H4 (cell line): ENCODE measurements around the gene COG1. TPM values are rescaled to one million over a fixed set of nuclear protein-coding genes. Genes with fewer than 3 reads are reported as not detected.

Source experiments
- DNase-seq: peaks from one replicate; pipeline ENCODE4 v3.0.0-alpha.2; 2015; ENCODE audit warnings: low spot score
- total RNA-seq: library from RNA; depleted of rRNA; stranded (reverse); fragments of >200 nt; shearing (Covaris generic); gene quantifications from 2 replicates; pipeline ENCODE4 v1.2.3, GENCODE V29; 2014

COG1 gene
- total RNA-seq, 1 experiment from 2014 or later: 18.8 TPM

- DNase-seq: no peak
Measured at GRCh38 chr17:73199751-73200317, 7.0 kb downstream of the COG1 start.

- no peak for DNase-seq
Measured at GRCh38 chr17:73200476-73200875, 7.6 kb downstream of the COG1 start.

DNA sequence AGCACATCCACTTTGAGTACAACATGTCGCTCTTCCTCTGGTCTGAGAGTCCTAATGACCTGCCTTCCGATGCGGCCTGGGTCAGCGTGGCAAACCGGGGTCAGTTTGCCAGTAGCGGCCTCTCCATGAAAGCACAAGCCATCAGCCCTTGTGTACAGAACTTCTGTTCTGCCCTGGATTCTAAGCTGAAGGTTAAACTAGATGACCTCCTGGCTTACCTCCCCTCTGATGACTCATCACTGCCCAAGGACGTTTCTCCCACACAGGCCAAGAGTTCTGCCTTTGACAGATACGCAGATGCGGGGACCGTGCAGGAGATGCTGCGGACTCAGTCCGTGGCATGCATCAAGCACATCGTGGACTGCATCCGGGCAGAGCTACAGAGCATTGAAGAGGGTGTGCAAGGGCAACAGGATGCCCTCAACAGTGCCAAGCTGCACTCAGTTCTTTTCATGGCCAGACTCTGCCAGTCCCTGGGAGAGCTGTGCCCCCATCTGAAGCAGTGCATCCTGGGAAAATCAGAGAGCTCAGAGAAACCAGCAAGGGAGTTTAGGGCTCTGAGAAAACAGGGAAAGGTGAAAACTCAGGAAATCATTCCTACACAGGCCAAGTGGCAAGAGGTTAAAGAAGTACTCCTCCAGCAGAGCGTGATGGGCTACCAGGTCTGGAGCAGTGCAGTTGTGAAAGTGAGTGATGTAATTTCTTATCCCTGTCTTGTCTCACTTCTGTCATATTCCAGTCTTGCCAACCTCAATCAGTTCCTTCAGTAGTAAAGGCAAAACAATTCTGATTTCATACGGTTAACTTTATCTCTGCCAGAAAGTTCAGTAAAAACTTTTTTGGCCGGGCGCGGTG is 8.6 kb downstream of the COG1 start:
- DNase-seq: no peak

DNA sequence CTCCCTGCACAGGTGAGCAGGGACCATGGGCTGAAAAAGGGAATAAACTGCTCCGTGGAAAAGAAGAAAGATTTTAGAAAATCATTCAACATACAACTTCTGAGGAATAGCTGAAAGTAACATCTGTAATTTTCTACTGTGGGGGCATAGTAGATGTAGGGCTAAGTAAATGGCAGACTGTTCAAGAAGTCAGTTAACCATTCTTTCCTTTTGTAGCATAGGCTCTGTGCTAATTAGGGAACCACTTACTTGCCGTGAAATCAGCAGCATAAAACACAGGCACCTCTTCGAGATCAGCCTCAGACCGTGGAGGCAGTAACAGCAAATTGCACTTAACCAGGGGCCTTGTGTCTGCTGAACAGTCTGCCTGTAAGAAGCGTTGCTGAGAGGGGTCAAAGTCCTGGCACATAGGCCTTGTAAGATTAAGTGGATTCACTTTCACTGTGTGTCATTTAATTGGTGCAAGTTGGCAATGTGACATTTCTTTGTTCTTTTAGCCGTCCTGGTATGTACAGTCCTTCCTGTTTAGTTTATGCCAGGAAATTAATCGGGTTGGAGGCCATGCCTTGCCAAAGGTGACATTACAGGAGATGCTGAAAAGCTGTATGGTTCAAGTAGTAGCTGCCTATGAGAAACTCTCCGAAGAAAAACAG is 10.4 kb downstream of the COG1 start:
- DNase-seq: peak; percentile 67

- no peak for DNase-seq
Measured at GRCh38 chr17:73203788-73204479, 11.1 kb downstream of the COG1 start.

DNA sequence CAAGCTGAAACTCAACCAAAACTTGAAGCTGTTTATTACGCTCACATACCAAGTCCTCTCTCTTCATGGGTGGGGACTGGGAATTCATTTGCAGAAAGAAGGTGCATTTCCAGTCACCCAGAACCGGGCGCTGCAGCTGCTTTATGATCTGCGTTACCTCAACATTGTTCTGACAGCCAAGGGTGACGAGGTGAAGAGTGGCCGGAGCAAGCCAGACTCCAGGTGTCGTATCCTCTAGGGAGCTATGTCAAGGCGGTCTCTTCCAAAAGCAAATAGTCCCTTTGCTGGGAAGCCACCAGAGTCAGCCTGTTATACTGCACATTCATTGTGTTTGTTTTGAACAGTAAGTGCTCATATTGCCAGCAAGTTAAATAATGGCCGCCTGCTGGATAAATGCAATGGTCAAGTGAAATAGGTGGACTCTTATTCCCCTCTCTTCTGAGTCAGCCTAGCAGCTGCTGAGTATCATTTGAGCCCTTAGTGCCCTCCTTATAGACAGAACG is 12.7 kb downstream of the COG1 start:
- DNase-seq: no peak

- DNase-seq: no peak
Measured at GRCh38 chr17:73208139-73208827, 15.4 kb downstream of the COG1 start.

- no peak for DNase-seq
Measured at GRCh38 chr17:73209436-73209835, 16.6 kb downstream of the COG1 start.

GRCh38 chr17:73210002-73210678 is 17.3 kb downstream of the COG1 start:
- DNase-seq: no peak

- no peak for DNase-seq
Measured at GRCh38 chr17:73211745-73212144, 18.9 kb downstream of the COG1 start.

- DNase-seq: no peak
Measured at GRCh38 chr17:73214008-73214407, 21.2 kb downstream of the COG1 start.

DNA sequence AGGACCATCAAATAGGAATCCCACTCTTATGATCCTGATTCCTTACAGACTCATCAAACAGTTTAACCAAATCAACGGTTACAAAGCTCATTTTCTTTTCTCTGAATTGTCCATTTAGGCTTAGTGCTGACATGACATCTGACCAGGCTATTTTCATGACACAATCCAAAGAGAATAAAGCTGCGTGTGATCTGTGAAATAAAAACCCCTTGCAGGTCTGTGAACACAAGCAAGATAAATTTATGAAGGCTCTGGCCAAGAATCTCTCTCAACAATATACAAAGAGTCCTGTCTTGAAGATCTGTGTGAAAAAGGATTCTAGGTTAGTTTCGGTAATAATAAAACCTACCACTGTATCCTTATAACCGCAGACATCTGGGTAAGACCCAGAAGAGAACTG is 22.0 kb downstream of the COG1 start:
- no peak for DNase-seq

DNA sequence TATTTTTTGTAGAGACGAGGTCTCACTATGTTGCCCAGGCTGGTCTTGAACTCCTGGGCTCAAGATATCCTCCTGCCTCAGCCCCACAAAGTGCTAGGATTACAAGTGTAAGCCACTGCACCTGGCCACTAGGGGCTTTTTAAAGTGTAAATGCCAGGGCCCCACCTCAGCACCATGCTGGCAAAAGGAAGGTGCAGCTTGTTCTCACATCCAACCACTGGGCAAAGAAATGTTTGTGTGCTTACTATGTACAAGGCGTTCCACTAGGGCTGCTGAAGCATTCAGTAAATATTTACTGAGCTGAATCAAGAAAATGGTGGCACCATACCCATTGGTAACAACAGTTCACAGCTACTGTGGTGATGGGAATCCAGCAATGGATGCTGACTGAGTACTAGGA is 22.6 kb downstream of the COG1 start:
- DNase-seq: no peak

DNA sequence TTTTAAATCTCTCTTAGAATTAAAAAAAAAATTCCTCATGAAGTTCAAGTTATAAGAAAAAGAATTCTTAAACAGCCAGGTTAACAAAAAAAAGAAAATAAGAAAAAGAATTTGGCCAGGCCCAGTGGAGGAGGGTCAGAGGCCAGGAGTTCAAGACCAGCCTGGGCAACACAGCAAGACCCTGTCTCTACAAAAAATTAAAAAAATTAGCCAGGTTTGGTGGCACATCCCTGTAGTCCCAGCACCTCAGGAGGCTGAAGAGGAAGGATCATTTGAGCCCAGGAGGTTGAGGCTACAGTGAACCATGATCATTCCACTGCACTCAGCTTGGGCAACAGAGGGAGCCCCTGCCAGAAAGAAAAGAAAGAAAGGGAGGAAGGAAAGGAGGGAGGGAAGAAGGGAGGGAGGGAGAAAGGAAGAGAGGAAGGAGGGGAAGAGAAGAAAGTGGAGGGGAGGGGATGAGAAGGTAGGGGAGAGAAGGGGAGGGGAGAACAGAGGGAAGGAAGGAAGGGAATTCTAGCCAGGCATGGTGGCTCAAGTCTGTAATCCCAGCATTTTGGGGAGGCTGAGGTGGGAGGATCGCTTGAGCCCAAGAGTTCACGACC is 30.9 kb downstream of the COG1 start:
- no peak for DNase-seq

- DNase-seq: no peak
Measured at GRCh38 chr17:73224237-73224636, 31.4 kb downstream of the COG1 start.

- DNase-seq: no peak
Measured at GRCh38 chr17:73224663-73225305, 31.9 kb downstream of the COG1 start.

- no peak for DNase-seq
Measured at GRCh38 chr17:73226556-73227172, 33.8 kb downstream of the COG1 start.

DNA sequence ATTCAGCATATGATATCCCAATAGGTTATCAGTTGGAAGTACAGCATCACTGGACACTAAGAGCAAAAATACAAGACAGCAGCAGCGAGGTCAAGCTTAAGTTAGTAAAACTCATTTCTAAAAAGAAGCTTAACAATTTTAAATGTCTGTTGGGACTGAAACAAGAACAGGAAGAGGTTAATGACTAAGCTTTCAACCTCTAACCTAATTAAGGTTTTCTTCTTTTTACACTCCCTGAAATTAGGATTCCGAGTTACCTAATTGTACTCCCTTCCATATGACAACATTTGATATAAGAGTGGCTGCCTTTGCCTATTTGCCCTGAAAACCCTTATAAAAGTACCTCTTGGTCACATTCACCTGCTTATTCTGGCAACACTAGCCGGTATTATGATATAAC is 34.5 kb downstream of the COG1 start:
- DNase-seq: no peak

- DNase-seq: no peak
Measured at GRCh38 chr17:73227944-73228343, 35.1 kb downstream of the COG1 start.
